ENCODE measurements around the gene KCNN4.

DNA sequence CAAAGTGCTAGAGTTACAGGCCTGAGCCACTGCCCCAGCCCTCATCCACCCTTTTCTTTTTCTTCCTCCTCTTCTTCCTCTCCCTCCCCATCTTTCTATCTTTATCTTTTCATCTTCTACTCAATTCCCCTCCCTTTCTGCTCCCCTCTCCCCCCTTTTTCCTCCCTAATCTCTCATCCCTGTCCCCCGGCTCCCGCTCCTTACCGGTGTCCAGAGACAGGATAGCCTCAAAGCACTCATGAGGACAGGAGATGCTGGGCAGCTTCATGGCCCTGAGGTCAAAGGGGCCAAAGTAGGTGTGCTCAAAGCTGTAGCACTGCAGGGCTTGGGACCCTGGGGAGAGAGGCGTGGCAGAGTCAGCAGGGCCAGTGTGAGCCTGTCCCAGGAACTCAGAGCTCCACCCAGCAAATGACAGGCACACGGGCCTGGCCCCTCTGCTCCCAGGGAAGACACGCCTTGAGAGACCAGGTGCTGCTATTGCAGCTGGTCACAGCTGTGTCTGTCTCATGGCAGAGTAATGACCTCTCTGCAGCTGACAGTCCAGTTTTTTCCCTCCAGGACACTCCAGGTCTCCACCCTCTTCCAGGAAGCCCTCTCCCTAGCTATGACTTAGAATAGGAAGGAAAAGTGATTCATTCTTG lies 18.8 kb upstream of the KCNN4 start:
- TF ChIP-seq, protein P1, sequence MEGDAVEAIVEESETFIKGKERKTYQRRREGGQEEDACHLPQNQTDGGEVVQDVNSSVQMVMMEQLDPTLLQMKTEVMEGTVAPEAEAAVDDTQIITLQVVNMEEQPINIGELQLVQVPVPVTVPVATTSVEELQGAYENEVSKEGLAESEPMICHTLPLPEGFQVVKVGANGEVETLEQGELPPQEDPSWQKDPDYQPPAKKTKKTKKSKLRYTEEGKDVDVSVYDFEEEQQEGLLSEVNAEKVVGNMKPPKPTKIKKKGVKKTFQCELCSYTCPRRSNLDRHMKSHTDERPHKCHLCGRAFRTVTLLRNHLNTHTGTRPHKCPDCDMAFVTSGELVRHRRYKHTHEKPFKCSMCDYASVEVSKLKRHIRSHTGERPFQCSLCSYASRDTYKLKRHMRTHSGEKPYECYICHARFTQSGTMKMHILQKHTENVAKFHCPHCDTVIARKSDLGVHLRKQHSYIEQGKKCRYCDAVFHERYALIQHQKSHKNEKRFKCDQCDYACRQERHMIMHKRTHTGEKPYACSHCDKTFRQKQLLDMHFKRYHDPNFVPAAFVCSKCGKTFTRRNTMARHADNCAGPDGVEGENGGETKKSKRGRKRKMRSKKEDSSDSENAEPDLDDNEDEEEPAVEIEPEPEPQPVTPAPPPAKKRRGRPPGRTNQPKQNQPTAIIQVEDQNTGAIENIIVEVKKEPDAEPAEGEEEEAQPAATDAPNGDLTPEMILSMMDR (IDR thresholded peaks at IDR 0.05): no peak
- TF ChIP-seq POLR2A (IDR thresholded peaks at IDR 0.05): no peak
